Suppressor macrophage treated with lipopolysaccharide for 4 hours (primary cell): ENCODE measurements around the gene TTLL10.
A peak's percentile ranks its signal among the peaks of the same experiment; 100 is the strongest.
"Not testable (repeated sequence)": the region's sequence is repeated elsewhere in the genome, so short reads cannot be mapped to it uniquely, and the experiment has no call there.

Experiments used
- DNase-seq: peaks from one replicate; pipeline ENCODE4 v3.0.0-alpha.2; 2020

The TTLL10 gene

DNA sequence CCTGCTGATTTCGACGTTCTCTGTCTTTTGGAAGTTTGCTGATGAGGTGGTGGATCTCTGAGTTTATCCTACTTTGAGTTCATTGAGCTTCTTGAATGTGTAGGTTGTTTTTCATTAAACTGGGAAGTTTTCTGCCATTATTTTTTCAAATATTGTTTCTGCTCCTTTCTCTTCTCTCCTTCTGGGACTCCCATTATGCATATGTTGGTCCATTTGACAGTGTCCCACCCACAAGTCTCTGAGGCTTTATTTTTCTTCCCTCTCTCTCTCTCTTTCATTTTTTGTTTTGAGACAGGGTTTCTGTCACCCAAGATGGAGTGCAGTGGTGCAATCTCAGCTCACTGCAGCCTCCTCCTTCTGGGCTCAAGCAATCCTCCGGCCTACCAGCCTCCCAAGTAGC, 21.0 kb downstream of the TTLL10 start:
- no peak for DNase-seq

DNA sequence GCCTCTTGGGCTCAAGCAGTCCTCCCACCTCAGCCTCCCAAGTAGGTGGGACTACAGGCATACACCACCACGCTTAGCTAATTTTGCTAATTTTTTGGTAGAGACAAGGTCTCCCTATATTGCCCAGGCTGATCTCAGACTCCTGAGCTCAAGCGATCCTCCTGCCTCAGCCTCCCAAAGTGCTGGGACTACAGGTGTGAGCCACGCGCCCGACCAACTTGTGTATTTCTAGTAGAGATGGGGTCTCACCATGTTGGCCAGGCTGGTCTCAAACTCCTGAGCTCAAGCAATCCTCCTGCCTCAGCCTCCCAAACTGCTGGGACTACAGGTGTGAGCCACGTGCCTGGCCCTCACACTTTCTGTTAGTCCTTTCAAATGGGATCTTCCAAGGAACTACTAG, 22.0 kb downstream of the TTLL10 start:
- DNase-seq, result not testable (repeated sequence)

DNA sequence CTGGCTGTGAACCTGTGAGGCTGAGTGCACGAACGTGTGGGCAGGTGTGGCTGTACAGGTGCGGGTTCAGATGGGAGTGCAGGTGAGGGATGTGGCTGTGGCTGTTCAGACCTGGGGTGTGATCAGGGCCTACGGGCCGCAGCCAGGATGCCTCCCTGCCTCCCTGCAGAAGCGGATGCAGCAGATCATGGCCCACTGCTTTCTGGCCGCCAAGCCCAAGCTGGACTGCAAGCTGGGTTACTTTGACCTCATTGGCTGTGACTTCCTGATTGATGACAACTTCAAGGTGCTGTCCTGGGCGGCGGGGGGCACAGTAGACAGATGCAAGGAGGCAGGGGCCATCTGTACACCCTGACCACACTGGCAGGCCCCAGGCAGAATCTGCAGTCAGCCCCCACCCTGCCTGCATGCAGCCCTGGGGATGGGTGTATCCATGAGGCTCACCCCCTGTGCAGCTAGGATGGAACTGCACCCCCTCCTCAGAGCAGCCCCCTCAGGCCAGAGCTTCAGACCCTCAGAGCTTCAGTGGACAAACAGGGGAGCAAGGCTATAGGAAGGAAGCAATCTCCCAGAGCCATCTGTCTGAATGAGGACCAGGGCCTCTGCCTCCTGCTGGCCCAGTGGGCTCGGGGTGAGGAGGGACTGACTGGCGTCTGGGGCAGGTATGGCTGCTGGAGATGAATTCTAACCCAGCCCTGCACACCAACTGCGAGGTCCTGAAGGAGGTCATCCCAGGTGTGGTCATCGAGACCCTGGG, 22.9 kb downstream of the TTLL10 start:
- no peak for DNase-seq

DNA sequence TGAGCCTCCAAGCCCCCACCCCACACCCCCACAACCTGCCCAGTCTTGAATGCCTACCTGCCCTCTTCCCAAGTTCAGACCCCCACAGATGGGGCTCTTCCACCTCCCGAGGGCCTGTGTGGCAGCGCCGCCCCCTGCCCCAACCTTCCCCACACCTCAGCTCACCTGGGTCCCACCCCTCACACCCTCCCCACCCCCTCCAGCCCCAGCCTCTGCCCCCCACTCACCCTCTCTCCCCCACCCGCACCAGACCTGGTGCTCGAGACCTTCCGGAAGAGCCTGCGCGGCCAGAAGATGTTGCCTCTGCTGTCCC, 23.5 kb downstream of the TTLL10 start:
- DNase-seq, result no peak

DNA sequence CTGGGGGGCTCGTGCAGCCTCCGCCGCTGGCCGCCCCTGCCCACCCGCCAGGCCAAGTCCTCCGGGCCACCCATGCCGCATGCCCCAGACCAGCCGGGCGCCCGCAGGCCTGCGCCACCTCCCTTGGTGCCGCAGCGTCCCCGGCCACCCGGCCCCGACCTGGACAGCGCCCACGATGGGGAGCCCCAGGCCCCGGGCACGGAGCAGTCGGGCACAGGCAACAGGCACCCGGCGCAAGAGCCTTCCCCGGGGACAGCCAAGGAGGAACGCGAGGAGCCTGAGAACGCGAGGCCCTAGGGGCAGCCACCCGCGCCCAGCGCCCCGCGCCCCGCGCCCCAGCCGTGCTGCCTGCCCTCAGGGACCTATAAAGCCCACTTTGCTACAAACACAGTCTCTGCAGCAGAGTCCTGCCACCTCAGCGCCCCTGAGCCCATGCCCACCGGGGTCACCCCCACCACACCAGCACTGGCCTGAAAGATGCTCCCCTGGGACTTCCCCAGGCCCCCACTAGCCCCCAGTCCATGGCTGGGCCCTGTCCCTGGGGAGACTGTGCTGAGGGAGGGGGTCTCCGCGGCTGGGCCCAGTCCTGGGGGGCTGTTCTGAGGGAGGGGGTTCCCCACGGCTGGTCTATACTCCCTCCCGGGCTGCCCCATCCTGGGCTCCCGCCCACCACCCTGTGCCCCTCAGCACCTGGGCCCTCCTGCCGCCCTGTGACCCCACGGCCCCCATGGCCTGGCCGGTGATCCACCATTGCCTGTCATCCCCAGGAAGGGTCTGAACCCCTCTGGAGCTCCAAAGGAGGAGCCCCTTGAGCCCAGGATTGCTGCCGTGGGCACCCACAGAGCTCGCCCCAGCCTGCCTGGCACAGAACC, 24.1 kb downstream of the TTLL10 start:
- no peak for DNase-seq

DNA sequence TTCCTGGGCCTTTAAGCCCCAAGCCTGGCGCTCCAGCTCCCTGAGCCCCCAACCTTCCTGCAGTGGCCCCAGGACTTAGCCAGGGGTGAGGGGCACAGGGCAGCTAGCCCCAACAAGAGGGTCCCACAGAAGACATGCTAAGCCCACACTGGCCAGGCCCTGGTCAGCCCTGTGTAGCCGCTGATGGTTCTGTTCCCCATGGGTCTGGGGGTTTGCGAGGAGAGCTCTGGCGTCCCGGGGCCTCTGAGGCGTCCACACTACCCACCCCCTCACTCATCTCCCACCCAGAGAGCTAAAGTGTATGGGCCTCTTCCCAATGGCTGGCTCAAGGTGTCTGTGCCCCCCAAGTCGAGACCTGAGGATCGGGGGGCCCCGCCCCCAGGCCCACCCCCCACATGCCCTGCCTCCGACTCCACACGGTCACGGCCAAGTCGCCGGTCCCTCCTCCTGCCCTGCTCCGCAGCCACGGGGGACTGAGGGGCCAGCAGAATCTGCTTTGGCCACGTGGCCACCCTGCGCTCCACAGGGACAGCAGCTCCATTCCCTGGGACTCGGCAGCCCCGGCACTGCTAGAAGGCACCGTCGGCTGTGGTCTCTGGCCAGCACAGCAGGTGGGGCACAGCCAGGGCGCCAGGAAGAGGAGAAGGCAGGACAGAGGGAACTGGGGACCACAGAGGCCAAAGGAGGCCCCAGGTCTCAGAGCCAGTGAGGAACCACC, 24.9 kb downstream of the TTLL10 start:
- DNase-seq, result no peak

DNA sequence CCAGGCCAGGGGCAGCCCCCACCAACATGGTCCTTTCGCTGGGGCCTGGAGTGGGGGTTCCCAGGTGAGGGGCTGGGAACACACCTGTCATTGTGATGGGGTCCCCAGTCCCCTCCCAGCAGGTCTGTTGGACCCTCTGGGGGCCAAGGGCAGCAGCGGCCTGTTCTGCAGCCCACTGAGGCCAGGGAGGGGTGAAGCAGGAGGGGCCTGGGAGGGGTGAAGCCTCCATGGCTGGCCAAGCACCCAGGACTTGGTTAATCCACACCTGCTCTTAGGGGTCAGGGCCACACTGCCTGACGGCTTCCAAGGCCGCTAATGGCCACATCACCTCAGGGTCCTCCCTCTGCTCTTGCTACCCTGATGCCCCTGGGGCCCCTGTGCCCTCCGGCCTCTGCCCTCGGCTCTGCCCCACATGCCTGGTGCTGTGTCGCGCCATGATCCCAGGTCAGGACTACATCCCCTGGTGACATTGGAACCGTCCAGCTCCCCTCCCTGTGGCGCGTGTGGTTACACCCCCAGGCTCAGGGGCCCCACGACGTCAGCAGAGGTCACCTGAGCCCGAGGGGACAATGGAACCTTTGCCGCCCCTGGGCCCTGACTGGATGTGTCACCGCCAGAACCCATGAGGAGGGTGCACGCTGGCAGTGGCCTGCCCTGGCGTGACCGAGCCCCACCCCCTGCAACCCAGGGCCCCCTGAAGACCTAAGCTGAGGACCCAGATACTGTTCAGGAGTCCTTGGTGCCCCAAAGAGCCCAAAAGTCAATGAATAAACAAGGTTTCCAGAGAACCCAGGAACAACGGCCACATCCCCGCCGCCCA, 25.7 kb downstream of the TTLL10 start:
- DNase-seq, result no peak

DNA sequence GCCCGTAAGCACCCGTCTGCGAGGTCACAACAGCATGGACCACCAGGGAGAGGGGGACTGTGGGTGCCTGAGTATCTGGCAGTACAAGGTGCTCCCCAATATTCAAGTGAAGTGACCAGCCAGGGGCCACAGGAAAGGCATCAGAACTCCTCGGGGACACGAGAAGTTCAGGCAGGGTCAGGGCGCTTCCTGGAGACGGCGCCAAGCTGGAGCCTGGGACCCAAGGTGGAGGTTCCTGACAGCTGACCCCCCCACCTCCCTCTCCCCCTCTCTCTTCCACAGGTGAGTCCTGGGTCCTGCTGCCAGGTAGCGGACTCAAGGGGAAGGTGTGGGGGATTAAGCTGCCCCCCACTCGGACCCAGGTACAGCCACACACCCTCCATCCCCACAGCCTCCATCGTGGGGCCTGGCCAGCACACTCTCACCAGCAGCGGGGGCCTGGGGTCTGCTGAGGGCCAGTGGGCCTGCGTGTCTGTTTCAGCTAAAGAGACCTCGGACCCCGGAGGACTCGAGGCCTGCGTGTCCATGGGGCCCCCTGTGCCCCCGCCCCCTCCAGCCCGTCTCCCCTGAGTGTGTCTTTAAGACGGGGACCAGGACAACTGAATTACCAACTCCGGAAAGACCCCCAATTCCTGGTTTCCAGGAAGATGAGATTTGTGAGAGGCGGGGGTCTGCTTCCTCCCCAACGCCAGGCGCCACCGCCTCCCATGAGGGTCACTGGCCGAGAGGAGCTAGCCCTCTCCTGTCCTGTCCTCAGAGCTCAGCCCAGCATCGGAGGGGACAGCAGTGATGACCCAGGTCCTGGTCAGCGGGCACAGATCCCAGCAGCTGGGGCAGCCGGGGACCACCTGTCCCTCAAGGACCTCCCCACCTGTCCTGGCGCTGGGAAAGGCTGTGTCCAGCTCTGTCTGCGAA, 26.5 kb downstream of the TTLL10 start:
- no peak for DNase-seq

DNA sequence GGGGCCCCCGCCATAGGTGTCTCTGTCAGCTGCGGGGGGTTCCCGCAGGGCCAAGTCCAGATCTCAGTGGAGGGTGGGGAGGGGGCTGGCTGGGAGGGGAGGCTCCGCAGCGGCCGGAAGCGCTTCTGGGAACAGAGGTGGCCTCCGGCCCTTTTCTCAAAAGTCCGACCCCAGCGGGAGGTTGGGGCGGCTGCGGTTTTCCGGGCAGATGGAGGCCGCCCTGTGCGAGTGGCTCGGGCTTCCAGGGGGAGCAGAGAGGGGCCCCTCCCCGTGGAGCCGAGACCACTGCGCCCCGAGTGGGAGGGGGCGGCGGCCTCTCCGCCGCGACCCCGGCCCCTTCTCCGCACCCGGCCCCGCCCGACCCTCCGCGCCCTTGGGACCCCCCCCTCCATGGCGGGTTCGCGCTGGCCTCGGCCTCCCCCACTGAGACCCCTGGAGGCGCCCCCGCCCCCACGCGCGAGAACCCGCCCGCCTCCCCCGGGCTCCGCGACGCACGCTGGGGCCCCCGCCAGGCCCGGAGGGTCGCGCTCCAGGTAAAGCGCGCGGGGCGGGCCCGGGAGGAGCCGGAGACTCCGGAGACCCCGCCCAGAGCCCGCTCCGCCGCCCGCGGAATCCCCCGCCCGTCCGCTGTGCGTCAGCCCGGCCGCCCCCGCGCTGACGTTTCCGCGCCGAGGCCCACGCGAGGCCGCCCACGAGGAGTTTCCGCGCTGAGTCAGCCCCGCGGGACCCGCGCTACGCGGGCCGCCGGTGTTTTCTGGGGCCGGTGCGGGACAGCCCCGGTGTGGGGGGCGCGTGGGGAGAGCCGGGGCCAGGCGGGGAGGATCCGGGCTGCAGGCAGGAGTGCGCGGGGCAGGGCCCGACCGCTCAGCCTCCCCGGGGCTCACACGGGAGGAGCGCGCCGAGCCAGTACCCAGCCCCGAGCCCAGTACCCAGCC, 27.5 kb downstream of the TTLL10 start:
- peak; percentile 92 for DNase-seq

DNA sequence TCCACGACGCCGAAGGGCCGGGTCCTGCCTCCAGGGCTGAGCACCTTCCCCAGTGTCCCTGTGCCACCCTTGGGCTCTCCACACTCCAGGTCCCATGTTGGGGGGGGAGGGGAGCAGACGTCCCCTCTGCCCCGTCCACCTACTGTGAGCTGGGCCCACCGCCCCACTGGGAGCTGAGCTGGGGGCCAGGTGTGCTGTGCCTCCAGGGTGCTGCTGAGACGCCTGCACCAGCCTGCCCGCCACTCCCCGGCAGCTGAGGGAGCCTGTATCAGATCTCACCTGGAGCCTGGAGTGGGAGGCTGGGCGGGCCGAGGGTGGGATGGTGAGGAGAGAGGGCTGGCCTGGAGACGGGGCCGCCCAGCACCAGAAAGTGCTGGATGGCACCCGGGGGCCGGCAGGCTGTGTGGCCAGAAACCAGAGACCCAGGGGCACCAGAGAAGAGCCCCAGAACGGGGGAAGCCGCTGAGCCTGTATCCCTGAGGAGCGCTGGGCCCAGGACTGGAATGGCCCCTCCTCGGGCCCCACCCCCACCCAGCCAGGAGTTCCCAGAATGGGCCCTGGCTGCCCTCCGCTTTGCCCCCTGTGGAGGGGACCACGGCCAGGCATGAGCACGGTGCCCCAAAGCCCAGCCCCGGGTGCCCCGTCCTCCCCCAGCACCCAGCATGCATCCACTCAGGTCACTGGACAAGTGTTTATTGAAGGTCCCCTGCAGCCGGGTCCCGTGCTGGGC, 29.3 kb downstream of the TTLL10 start:
- no peak for DNase-seq

DNA sequence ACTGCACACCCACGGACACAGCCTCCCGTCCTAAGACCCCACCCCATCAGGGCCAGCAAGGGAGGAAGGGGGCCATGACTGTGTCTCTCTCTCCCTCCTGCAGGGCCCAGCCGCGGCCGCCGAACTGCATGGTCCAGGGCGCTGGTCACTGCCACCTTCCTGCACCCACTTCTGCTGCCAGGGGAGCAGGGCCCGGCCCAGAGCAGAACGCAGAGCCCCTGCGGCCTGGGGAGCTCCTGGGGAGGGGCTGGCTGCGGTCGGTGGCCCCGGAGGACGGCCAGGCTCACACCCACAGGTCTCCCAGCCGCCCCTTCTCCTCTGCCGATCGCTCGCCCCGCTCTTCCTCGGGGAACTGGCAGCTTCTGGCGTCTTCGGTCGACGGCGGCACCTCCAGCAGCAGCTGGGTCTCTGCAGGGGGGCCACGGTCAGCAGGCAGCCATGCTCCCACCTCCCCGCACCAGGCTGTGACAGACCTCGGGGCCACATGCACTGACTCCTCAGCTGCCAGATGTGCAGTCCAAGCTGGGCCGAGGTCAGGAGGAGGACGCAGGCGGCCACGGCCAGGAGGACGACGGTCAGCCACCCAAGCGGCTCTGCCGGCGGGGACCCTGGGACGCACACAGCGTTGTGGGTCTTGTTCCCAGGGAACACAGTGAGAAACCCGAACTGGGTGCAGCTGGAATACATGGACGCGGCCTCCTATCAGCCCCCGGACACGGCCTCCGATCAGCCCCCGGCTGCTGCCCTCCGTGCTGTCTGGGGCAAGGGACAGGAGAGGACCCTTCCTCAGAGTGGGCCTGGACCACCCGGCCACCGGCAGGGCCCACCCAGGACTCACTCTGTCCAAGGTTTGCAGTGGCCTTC, 30.1 kb downstream of the TTLL10 start:
- DNase-seq, result no peak

DNA sequence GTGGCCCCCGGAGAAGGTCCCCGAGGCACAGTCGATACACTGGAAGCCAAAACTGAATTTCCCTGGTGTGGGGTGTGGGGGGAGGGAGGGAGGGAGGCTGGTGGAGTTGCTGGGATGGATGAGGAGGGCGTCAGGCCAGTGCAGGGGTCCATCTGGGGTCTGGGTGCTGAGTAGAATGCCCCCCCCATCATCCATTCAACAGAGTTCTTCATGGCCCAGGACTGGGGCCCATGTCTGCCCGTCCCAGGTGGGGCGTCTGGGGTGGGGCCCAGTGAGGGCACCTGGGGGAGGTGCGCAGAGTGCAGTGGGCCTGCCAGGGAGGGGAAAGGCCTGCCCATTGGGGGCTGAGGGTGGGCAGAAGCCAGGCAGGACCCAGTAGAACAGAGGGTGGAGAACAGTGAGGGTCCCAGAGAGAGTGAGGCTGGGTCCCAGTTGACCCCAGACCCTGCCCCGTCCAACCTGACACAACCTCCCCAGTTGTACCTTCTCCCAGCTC, 30.8 kb downstream of the TTLL10 start:
- no peak for DNase-seq

DNA sequence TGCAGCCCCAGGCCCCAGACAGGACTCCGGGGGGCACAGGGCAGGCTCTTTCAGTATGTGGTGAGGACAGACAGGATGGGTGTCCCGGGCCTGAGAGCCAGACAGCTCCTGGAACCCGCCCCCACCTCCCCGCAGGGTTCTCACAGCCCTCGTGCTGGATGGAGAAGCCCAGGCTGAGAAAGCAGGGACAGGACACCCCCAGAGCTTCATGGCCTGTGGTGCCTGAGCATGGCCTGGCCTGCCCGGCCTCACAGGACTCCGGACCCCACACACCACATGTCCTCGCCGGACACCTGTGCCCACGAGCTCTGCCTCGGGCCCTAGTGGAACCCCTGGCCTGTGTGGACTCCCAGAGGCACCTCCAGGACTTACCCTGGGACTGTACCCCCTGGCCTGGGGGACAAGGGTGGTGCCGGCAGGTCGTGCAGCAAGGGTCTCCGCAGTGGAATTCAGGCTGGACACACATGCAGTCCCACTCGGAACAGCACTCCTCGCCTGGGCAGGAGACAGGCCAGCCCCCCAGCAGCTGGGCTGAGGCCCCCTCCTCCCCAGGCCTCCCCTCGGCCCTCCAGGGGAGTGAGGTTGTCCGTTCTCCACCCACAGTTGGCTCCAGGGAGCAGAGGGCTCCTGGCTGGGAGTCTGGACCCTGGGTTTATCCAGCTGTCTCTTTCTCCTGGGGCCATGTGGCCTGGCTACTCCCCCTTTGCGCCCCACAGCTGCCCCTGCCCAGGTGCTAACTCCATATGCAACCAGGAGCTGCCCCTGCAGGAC, 31.5 kb downstream of the TTLL10 start:
- DNase-seq, result no peak

DNA sequence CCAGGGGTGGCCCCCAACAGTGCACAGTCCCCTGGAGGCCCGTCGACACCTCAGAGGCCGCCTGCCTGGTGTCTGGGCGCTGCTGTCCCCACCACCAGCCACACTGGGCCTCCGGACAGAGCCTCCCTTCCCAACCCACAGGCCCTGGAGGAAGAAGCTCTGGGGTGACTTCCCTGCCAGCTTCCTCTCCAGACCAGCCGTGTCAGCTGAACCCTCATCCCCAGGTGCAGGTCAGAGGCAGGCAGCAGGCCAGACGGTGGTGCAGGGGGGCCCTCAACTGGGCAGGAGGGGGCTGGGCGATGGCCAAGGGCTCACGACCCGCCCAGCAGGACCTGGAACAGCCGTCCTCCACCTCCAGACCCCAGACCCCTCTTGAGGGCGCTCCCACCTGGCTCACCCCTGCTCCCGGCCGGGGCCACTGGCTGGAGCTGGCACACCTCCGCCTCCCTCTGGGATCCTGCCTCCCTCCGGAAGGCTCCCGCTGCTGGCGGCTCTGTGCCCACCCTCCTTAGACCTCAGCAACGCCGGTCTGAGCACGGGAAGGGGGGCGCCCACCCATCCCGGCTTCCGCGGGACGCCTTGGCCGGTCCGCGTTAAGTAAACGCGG, 32.2 kb downstream of the TTLL10 start:
- DNase-seq, result no peak

DNA sequence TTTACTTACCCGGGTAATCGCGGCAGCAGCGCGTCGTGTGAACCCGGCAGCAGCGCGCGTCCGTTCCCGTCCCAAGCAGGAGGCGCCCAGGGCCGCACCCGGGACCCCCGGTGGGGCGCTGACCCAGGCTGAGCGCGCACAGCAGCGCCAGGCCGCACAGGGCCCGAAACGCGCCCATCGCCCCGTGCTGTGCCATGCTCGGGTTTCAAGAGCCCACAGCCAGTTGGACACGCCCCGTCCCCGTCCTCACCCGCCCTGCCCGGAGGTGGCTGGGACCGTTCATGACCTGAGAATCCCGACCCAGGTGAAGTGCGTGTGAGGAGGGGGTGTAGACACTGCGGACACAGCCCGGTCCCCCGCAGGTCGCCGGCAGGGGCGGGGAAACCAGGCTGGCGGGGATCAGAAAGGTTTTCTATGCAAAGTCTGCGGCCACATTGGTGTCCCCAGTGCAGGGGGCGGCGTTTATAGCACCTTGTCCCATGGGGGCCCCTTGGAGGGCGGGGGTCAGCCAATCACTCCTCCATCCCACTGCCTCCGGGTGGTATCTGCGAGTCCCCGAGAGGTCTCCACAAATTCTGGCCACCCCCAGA, 32.8 kb downstream of the TTLL10 start, which contains the start of gene TNFRSF18:
TNFRSF18 (minus strand) TSS at position 217 of the 590 bp plus-strand sequence; CDS start at position 196, 21 bp downstream.
- no peak for DNase-seq

DNA sequence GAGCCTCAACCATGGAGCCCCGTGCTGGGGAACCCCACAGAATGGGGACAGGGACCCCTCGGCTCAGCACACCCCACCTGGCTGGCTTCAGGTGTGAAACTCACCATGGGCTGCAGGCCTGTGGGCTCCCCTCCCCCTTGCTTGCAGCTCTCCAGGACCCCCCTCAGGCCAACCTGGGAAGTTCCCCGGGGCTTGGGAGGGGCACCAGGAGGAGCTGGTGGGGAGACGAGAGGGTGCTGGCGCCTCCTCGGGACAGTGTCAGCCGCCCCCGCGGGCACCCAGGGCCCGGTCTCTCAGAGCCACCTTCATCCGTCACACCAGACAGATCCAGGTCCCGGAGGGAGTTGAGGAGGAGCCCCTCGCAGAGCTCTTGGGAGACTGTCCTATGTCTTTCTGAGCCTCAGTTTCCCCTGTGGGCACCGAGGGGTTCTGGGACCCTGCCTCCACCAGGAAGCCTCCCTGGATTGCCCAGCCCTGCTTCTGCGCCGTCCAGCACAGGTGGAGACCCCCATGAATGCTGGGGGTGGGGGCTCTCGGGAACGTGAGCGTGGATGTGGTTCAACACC, 33.4 kb downstream of the TTLL10 start:
- no peak for DNase-seq

DNA sequence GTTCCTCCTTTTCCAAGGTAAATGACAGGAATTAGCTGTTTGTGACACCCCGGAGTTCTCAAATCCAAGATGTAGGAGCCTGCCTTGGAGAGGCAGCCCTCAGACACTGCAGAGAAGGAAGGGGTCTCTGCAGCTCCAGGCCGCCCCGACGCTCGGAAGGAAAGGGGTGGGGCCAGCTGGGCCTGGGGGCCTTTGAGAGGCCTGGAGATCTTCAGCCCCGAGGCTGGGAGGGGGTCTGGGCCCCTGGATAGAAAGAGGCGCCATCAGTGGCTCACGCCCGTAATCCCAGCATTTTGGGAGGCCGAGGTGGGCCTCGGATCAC, 33.9 kb downstream of the TTLL10 start:
- no peak for DNase-seq
